Mesothelial cell of epicardium (in vitro differentiated cells): Measurements from ENCODE around the gene NOS1AP. TPM values are rescaled to one million over a fixed set of nuclear protein-coding genes. Genes with fewer than 3 reads are reported as not detected.

Experiments
- DNase-seq, 2 experiments: peaks; one replicate each; pipeline ENCODE4 v3.0.0; 2021; ENCODE audit warnings: low spot score in 2 of 2; ENCODE audit not compliant: unreplicated experiment in 2 of 2
- H3K27ac Mint-ChIP-seq: 2 replicates; pipeline ENCODE4 v1.8.0; 2021; ENCODE audit warnings: mixed read lengths
- H3K27me3 Mint-ChIP-seq: 2 replicates; pipeline ENCODE4 v1.8.0; 2021; ENCODE audit warnings: low read depth, mixed read lengths
- H3K36me3 Mint-ChIP-seq: 2 replicates; pipeline ENCODE4 v1.8.0; 2021; ENCODE audit warnings: mixed read lengths
- H3K4me1 Mint-ChIP-seq: 2 replicates; pipeline ENCODE4 v1.8.0; 2021; ENCODE audit warnings: mixed read lengths
- H3K4me3 Mint-ChIP-seq: 2 replicates; pipeline ENCODE4 v1.8.0; 2021; ENCODE audit warnings: mild to moderate bottlenecking, moderate library complexity, mixed read lengths
- H3K9me3 Mint-ChIP-seq: 2 replicates; pipeline ENCODE4 v1.8.0; 2021; ENCODE audit warnings: mixed read lengths
- CTCF ChIP-seq: fragments of 200-600 bp; sonication (generic); IDR thresholded peaks from one replicate; pipeline ENCODE4 v1.5.0; 2021; ENCODE audit warnings: antibody characterized with exemption; ENCODE audit not compliant: unreplicated experiment
- total RNA-seq: library from RNA; stranded (reverse); gene quantifications from 3 replicates; pipeline ENCODE4 v1.2.1, GENCODE V29; 2021

Gene NOS1AP
- total RNA-seq, 1 donor from 2014 or later = 4.4 TPM

GRCh38 chr1:162094271-162094670 is 24.8 kb downstream of the NOS1AP start:
- Mint-ChIP-seq H3K36me3 (no peaks in the 10 kb centered on the region), H3K4me1 (peaks cover 18% of the 10 kb centered on the region), H3K4me3 (no peak overlapping the region), H3K27me3 (no peaks in the 10 kb centered on the region), H3K27ac (no peak overlapping the region), H3K9me3 (peaks cover 16% of the 10 kb centered on the region)
- no peak for TF ChIP-seq CTCF
- DNase-seq = no peak

GRCh38 chr1:162094723-162095122 is 25.2 kb downstream of the NOS1AP start:
- Mint-ChIP-seq H3K4me1 (peaks cover 18% of the 10 kb centered on the region), H3K27me3 (no peaks in the 10 kb centered on the region), H3K36me3 (no peaks in the 10 kb centered on the region), H3K9me3 (peaks cover 12% of the 10 kb centered on the region), H3K4me3 (no peak overlapping the region), H3K27ac (no peak overlapping the region)
- DNase-seq = no peak
- no peak for TF ChIP-seq CTCF

GRCh38 chr1:162107911-162108310 is 38.4 kb downstream of the NOS1AP start:
- Mint-ChIP-seq H3K9me3 (peaks cover 37% of the 10 kb centered on the region), H3K27me3 (no peaks in the 10 kb centered on the region), H3K36me3 (peaks cover 14% of the 10 kb centered on the region), H3K4me3 (no peak overlapping the region), H3K27ac (no peak overlapping the region), H3K4me1 (no peaks in the 10 kb centered on the region)
- no peak for DNase-seq
- no peak for TF ChIP-seq CTCF

GRCh38 chr1:162108426-162108825 is 38.9 kb downstream of the NOS1AP start:
- TF ChIP-seq CTCF = no peak
- DNase-seq = no peak
- peaks cover 32% of the 10 kb centered on the region for H3K9me3 Mint-ChIP-seq

GRCh38 chr1:162110910-162111309 is 41.4 kb downstream of the NOS1AP start:
- no peak for TF ChIP-seq CTCF
- Mint-ChIP-seq H3K36me3 (peaks cover 6% of the 10 kb centered on the region), H3K9me3 (peaks cover 19% of the 10 kb centered on the region), H3K4me3 (no peak overlapping the region), H3K27ac (no peak overlapping the region), H3K27me3 (no peaks in the 10 kb centered on the region), H3K4me1 (no peaks in the 10 kb centered on the region)
- no peak for DNase-seq

More at GRCh38 chr1:162108426-162108825, 38.9 kb downstream of the NOS1AP start:
- Mint-ChIP-seq H3K4me3 (no peak overlapping the region), H3K27ac (no peak overlapping the region), H3K4me1 (no peaks in the 10 kb centered on the region), H3K36me3 (peaks cover 9% of the 10 kb centered on the region), H3K27me3 (no peaks in the 10 kb centered on the region)

- no peak overlapping the region for H3K4me3 Mint-ChIP-seq
- no peak overlapping the region for H3K27ac Mint-ChIP-seq
- peaks cover 6% of the 10 kb centered on the region for H3K36me3 Mint-ChIP-seq
- H3K4me1 Mint-ChIP-seq = peaks cover 1% of the 10 kb centered on the region
- DNase-seq = no peak
- no peak for TF ChIP-seq CTCF
- H3K9me3 Mint-ChIP-seq = peaks cover 14% of the 10 kb centered on the region
- no peaks in the 10 kb centered on the region for H3K27me3 Mint-ChIP-seq
These were observed 42.1 kb downstream of the NOS1AP start for GRCh38 chr1:162111572-162111971.
